GM23338 (cell line): Measurements from ENCODE around the gene ALOX15B.

Experiments
- CREB1 ChIP-seq: fragments of 250-450 bp; sonication (Bioruptor Pico); IDR thresholded peaks from 2 replicates; pipeline ENCODE4 v1.5.0; 2020; ENCODE audit warnings: low read depth, mild to moderate bottlenecking, moderate library complexity
- CTCF ChIP-seq, 2 experiments: fragments of 200-600 bp in 1 of 2; sonication (generic) in 1 of 2; conservative IDR thresholded peaks; 2 replicates each; pipeline versions ENCODE4 v1.5.1 to v1.6.1; 2016 to 2017; ENCODE audit warnings: antibody characterized with exemption in 2 of 2, low read depth in 2 of 2, mild to moderate bottlenecking in 2 of 2, moderate library complexity in 1 of 2
- EZH2 ChIP-seq: fragments of 200-600 bp; sonication (generic); IDR thresholded peaks from one replicate; pipeline ENCODE4 v1.8.0; 2017; ENCODE audit warnings: antibody characterized with exemption, mild to moderate bottlenecking, low read depth; ENCODE audit not compliant: unreplicated experiment
- EZH2phosphoT487 ChIP-seq: fragments of 200-600 bp; sonication (generic); IDR thresholded peaks from one replicate; pipeline ENCODE4 v1.8.1; 2018; ENCODE audit warnings: antibody characterized with exemption; ENCODE audit not compliant: unreplicated experiment
- JUNB ChIP-seq: IDR thresholded peaks from one replicate; pipeline ENCODE4 v1.6.1; 2016; ENCODE audit warnings: antibody characterized with exemption; ENCODE audit not compliant: unreplicated experiment
- REST ChIP-seq: IDR thresholded peaks from one replicate; pipeline ENCODE4 v1.6.1; 2018; ENCODE audit warnings: antibody characterized with exemption; ENCODE audit not compliant: unreplicated experiment

- TF ChIP-seq CTCF (conservative IDR thresholded peaks at IDR 0.05; ENCODE audit: low read depth in 2 of 2) (no peak), EZH2 (no peak), CREB1 (CRISPR knock-in tag) (no peak), REST (no peak), EZH2phosphoT487 (no peak), JUNB (no peak)
Observed at GRCh38 chr17:8084250-8084649, 45.4 kb downstream of the ALOX15B start.
